HepG2 (cell line): ENCODE results near the gene HECTD1. TPM values are rescaled to one million over a fixed set of nuclear protein-coding genes. Genes with fewer than 3 reads are reported as not detected.

Source experiments
- AGO2 ChIP-seq: fragments of 200-400 bp; formaldehyde crosslinking; optimal IDR thresholded peaks from 2 replicates; pipeline ENCODE3; 2017; ENCODE audit warnings: mild to moderate bottlenecking, low read depth, low read length, moderate library complexity
- DPF2 ChIP-seq: sonication (generic); formaldehyde crosslinking; IDR thresholded peaks from 2 replicates; pipeline ENCODE4 v1.4.0; 2020; ENCODE audit warnings: mild to moderate bottlenecking, low read depth, missing genetic modification reagents, borderline replicate concordance
- FOXK1 ChIP-seq: sonication (generic); formaldehyde crosslinking; IDR thresholded peaks from 2 replicates; pipeline ENCODE4 v1.4.0; 2020; ENCODE audit warnings: low read depth, missing genetic modification reagents, borderline replicate concordance
- HOXA9 ChIP-seq: sonication (generic); formaldehyde crosslinking; IDR thresholded peaks from 2 replicates; pipeline ENCODE4 v1.8.1; 2022; ENCODE audit warnings: missing genetic modification reagents, mild to moderate bottlenecking, moderate library complexity, borderline replicate concordance
- MTA3 ChIP-seq: sonication (generic); formaldehyde crosslinking; IDR thresholded peaks from 2 replicates; pipeline ENCODE4 v1.4.0; 2020; ENCODE audit warnings: missing genetic modification reagents
- NFE2L2 ChIP-seq: fragments of 150-350 bp; IDR thresholded peaks from 2 replicates; pipeline ENCODE4 v1.6.1; 2014; ENCODE audit warnings: low read length
- NR2F2 ChIP-seq: IDR thresholded peaks from 2 replicates; pipeline ENCODE4 v1.6.1; 2012; ENCODE audit warnings: low read depth, inconsistent platforms, borderline replicate concordance
- PAWR ChIP-seq: sonication (generic); formaldehyde crosslinking; IDR thresholded peaks from 2 replicates; pipeline ENCODE4 v1.4.0; 2020; ENCODE audit warnings: missing genetic modification reagents, mild to moderate bottlenecking, borderline replicate concordance
- PCBP1 ChIP-seq: fragments of 200-400 bp; formaldehyde crosslinking; IDR thresholded peaks from 2 replicates; pipeline ENCODE4 v1.6.1; 2017; ENCODE audit warnings: mild to moderate bottlenecking, low read depth, low read length, borderline replicate concordance
- RARA ChIP-seq: IDR thresholded peaks from 2 replicates; pipeline ENCODE4 v1.6.1; 2016; ENCODE audit warnings: missing genetic modification reagents, missing compliant biosample characterization
- SALL2 ChIP-seq: sonication (generic); formaldehyde crosslinking; IDR thresholded peaks from 2 replicates; pipeline ENCODE4 v1.8.1; 2023; ENCODE audit warnings: mild to moderate bottlenecking, missing genetic modification reagents, inconsistent platforms
- SIN3B ChIP-seq: fragments of 150-350 bp; IDR thresholded peaks from 2 replicates; pipeline ENCODE4 v1.6.1; 2014; ENCODE audit warnings: low read length
- SRSF1 ChIP-seq: fragments of 200-400 bp; formaldehyde crosslinking; optimal IDR thresholded peaks from 2 replicates; pipeline ENCODE3; 2017; ENCODE audit warnings: mild to moderate bottlenecking, low read depth, low read length, moderate library complexity
- TCF7 ChIP-seq: sonication (generic); IDR thresholded peaks from 2 replicates; pipeline ENCODE4 v1.6.1; 2016; ENCODE audit warnings: antibody characterized with exemption, low read depth
- ZBTB20 ChIP-seq: sonication (generic); formaldehyde crosslinking; IDR thresholded peaks from 2 replicates; pipeline ENCODE4 v1.8.1; 2023; ENCODE audit warnings: missing genetic modification reagents, low read depth, mild to moderate bottlenecking, borderline replicate concordance
- ZKSCAN8 ChIP-seq: IDR thresholded peaks from 2 replicates; pipeline ENCODE4 v1.6.1; 2016; ENCODE audit warnings: borderline replicate concordance, missing genetic modification reagents, missing compliant biosample characterization
- ZNF232 ChIP-seq: sonication (generic); formaldehyde crosslinking; IDR thresholded peaks from 2 replicates; pipeline ENCODE4 v1.4.0; 2020; ENCODE audit warnings: missing genetic modification reagents, borderline replicate concordance
- ZNF282 ChIP-seq: fragments of 450-650 bp; IDR thresholded peaks from 2 replicates; pipeline ENCODE4 v1.6.1; 2018; ENCODE audit not compliant: partially characterized antibody
- ZNF530 ChIP-seq: sonication (generic); formaldehyde crosslinking; IDR thresholded peaks from 2 replicates; pipeline ENCODE4 v1.5.0; 2020; ENCODE audit warnings: low read depth, mild to moderate bottlenecking, missing genetic modification reagents
- ZNF672 ChIP-seq: sonication (generic); formaldehyde crosslinking; IDR thresholded peaks from 2 replicates; pipeline ENCODE4 v1.8.1; 2022; ENCODE audit warnings: missing genetic modification reagents
- ZNF703 ChIP-seq: sonication (generic); formaldehyde crosslinking; IDR thresholded peaks from 2 replicates; pipeline ENCODE4 v1.5.1; 2020; ENCODE audit warnings: missing genetic modification reagents, mild to moderate bottlenecking, moderate library complexity, borderline replicate concordance
- polyA plus RNA-seq, 8 experiments: library from polyadenylated mRNA; depleted of rRNA in 3 of 8; stranded (reverse) in 7 of 8; unstranded in 1 of 8; fragments of >200 nt; fragmentation: Illumina TruSeq in 4 of 8; extraction: Trizol in 4 of 8; gene quantifications; 2 replicates each; pipeline versions ENCODE4 v1.2.1 to v1.2.3, GENCODE V29; 2011 to 2016; ENCODE audit warnings: low read depth in 4 of 8, missing spikeins in 1 of 8, mixed read lengths in 1 of 8; ENCODE audit not compliant: insufficient read depth in 1 of 8
- total RNA-seq, 5 experiments: library from RNA; depleted of rRNA; stranded (reverse); fragments of >200 nt; fragmentation: Illumina TruSeq; extraction: Trizol; gene quantifications; 2 replicates each; pipeline ENCODE4 v1.2.3, GENCODE V29; 2016; ENCODE audit warnings: low read depth in 1 of 5
- TF ChIP-seq, protein P1 (sequence below): sonication (generic); formaldehyde crosslinking; IDR thresholded peaks from 2 replicates; pipeline ENCODE4 v1.5.1; 2020; ENCODE audit warnings: mild to moderate bottlenecking, moderate library complexity, missing genetic modification reagents
- TF ChIP-seq, protein P2 (sequence below): sonication (generic); formaldehyde crosslinking; IDR thresholded peaks from 2 replicates; pipeline ENCODE4 v1.4.0; 2020; ENCODE audit warnings: missing genetic modification reagents
- TF ChIP-seq, protein P3 (sequence below): sonication (generic); formaldehyde crosslinking; IDR thresholded peaks from 2 replicates; pipeline ENCODE4 v1.9.0; 2022; ENCODE audit warnings: low read depth, missing genetic modification reagents
- TF ChIP-seq, protein P4 (sequence below): sonication (generic); formaldehyde crosslinking; conservative IDR thresholded peaks from 2 replicates; pipeline ENCODE4 v1.8.0; 2022; ENCODE audit warnings: missing genetic modification reagents

HECTD1 gene
- total and polyA plus RNA-seq, 2 of the 13 experiments (the other 11 are each of a cell fraction or from before 2014, with no cell fraction given): 312 to 560 TPM

DNA sequence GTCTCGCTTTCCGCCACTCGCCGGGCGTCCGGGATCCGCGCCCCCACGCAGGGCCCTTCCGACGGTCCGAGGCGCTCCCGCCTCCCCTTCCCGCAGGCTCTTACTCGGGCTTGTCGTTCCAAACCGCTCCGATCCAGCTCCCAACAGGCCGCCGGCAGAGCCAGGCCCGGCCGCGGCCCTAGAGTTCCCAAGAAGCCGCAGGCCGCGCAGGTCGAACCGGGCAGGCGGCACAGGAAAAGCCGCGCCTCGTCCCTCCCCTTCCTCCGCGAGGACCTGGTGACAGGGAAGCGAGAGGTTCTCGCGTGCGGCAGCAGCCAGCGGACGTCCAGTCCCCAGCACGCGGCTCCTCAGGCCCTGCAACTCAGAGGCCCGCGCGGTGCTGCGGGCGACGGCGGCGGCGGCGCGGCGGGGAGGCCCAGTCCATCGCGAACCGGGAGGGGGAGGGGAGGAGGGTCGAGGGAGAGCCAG is 272 bp downstream of the HECTD1 start (continued):
- TF ChIP-seq ZNF530 (CRISPR knock-in tag): no peak
- TF ChIP-seq SALL2: no peak
- no peak for TF ChIP-seq SIN3B
- TF ChIP-seq RARA (CRISPR knock-in tag): peak; percentile 40
- peak; percentile 91; the same call in 1 of the 2 replicates for TF ChIP-seq ZNF232
- TF ChIP-seq DPF2 (CRISPR knock-in tag): no peak; the same call in 1 of the 2 replicates
- TF ChIP-seq ZNF282: no peak
- TF ChIP-seq TCF7: no peak
- TF ChIP-seq PAWR: peak; percentile 55; the same call in 1 of the 2 replicates
- TF ChIP-seq NFE2L2: no peak
- 0 out of 2 replicates have a peak, but pooled peaks have one; percentile 9 for TF ChIP-seq ZNF672 (CRISPR knock-in tag)
- TF ChIP-seq HOXA9 (CRISPR knock-in tag): peak; percentile 88; the same call in 1 of the 2 replicates
- peak; percentile 94 for TF ChIP-seq PCBP1
- TF ChIP-seq MTA3 (CRISPR knock-in tag): peak; percentile 95
- no peak for TF ChIP-seq SRSF1
- TF ChIP-seq ZKSCAN8: peak; percentile 19; the same call in 1 of the 2 replicates
- no peak for TF ChIP-seq NR2F2
- TF ChIP-seq FOXK1 (CRISPR knock-in tag): peak; percentile 82; the same call in 1 of the 2 replicates
- TF ChIP-seq ZNF703 (CRISPR knock-in tag): peak; percentile 64
- TF ChIP-seq, protein P1, sequence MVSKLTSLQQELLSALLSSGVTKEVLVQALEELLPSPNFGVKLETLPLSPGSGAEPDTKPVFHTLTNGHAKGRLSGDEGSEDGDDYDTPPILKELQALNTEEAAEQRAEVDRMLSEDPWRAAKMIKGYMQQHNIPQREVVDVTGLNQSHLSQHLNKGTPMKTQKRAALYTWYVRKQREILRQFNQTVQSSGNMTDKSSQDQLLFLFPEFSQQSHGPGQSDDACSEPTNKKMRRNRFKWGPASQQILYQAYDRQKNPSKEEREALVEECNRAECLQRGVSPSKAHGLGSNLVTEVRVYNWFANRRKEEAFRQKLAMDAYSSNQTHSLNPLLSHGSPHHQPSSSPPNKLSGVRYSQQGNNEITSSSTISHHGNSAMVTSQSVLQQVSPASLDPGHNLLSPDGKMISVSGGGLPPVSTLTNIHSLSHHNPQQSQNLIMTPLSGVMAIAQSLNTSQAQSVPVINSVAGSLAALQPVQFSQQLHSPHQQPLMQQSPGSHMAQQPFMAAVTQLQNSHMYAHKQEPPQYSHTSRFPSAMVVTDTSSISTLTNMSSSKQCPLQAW: no peak; the same call in 1 of the 2 replicates
- TF ChIP-seq, protein P2, sequence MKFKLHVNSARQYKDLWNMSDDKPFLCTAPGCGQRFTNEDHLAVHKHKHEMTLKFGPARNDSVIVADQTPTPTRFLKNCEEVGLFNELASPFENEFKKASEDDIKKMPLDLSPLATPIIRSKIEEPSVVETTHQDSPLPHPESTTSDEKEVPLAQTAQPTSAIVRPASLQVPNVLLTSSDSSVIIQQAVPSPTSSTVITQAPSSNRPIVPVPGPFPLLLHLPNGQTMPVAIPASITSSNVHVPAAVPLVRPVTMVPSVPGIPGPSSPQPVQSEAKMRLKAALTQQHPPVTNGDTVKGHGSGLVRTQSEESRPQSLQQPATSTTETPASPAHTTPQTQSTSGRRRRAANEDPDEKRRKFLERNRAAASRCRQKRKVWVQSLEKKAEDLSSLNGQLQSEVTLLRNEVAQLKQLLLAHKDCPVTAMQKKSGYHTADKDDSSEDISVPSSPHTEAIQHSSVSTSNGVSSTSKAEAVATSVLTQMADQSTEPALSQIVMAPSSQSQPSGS (CRISPR knock-in tag): peak; percentile 65; the same call in 1 of the 2 replicates
- TF ChIP-seq, protein P3, sequence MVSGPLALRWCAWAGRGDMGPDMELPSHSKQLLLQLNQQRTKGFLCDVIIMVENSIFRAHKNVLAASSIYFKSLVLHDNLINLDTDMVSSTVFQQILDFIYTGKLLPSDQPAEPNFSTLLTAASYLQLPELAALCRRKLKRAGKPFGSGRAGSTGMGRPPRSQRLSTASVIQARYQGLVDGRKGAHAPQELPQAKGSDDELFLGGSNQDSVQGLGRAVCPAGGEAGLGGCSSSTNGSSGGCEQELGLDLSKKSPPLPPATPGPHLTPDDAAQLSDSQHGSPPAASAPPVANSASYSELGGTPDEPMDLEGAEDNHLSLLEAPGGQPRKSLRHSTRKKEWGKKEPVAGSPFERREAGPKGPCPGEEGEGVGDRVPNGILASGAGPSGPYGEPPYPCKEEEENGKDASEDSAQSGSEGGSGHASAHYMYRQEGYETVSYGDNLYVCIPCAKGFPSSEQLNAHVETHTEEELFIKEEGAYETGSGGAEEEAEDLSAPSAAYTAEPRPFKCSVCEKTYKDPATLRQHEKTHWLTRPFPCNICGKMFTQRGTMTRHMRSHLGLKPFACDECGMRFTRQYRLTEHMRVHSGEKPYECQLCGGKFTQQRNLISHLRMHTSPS: no peak; the same call in 1 of the 2 replicates
- TF ChIP-seq, protein P4, sequence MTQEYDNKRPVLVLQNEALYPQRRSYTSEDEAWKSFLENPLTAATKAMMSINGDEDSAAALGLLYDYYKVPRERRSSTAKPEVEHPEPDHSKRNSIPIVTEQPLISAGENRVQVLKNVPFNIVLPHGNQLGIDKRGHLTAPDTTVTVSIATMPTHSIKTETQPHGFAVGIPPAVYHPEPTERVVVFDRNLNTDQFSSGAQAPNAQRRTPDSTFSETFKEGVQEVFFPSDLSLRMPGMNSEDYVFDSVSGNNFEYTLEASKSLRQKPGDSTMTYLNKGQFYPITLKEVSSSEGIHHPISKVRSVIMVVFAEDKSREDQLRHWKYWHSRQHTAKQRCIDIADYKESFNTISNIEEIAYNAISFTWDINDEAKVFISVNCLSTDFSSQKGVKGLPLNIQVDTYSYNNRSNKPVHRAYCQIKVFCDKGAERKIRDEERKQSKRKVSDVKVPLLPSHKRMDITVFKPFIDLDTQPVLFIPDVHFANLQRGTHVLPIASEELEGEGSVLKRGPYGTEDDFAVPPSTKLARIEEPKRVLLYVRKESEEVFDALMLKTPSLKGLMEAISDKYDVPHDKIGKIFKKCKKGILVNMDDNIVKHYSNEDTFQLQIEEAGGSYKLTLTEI (CRISPR knock-in tag): no peak
- TF ChIP-seq AGO2: peak; percentile 90
- TF ChIP-seq ZBTB20: peak; percentile 38; the same call in 1 of the 2 replicates
